Medulla oblongata (tissue), 1 donor: ENCODE data around the gene SORCS1.

Experiments
- DNase-seq: peaks from one replicate; pipeline ENCODE4 v3.0.0-alpha.2; 2015; ENCODE audit errors: extremely low spot score

The SORCS1 gene

DNA sequence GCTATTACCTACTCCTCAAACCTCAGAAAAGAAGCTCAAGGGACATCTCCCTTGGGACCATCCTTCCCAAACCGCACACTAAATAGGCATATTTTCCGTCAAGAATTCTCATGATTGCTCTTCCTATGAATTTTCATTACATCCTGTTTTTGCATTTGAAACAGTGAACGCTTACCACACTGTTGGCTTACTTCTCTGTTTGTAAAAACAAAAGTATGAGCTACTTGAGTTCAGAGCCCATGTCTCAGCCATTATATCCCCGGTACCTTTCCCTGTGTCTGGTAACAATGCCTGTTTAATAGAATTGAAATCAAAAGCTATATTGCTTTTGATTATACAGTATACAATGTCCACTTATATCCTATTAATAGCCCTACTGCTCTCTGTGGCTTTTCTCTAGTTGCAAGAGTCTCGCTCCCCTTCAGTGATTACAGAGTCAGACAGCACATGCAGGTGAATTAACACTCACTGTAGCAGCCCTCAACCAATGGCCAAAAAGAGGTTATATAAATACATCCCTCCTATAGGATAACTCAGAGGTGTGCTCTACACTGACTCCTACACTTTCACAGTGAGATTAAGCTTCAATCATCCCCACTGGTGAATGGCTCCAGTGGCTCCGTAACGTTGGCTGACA, 264.4 kb downstream of the SORCS1 start:
- DNase-seq = peak; percentile 7

DNA sequence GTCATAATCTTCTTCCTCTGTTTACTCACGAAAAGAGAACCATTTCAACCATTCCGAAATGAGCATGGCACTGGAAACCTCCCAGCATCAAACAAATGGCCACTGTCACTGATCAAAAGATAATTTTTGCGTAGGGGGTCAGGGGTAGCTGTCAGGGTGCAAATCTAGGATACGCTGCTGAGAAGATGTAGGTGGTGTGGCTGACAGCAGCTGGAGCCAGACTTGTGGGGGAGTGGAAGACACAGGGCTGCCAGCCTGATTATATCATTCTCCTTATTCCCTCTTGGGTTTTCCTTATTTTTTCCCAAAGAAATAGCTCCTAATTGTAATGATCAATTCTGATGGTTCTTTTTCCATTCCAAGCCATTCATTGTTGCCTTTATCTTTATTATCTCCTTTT, 266.1 kb downstream of the SORCS1 start:
- no peak for DNase-seq

DNA sequence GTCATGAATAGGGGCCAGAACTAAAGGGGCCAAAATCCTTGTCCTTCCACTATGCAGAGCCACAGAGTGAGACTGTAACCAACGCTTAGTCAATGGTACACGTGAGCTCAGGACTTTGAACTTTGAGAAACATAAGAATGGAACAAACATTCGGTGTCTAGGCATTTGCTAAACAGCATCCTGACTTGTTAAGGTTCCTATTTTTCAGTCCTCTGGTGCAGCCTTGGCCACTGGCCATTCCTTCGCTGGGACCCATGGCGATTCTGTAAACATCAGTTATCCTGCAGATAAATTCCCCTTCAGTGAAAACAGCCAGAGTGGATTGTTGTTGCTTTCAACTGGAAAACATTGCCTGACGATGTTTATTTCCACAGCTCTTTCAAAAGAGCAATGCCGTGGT, 266.8 kb downstream of the SORCS1 start:
- no peak for DNase-seq

DNA sequence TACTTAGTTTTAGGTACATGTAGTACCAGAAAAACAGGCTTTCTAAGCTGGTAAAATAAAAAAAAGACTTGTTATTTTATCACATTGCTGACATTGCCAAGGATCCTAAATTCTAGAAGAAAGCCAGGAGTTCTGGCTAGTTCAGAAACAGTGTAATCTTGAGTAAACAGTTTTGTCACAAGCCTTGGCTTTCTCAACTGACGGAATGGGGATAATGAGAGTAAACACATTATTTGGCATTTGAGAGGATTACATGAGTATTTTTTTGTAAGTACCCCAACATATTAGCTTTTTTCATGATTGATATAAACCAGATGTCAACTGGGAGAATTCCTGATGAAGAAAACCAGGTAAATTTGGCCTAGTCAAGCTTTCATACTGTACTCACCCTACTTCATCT, 269.8 kb downstream of the SORCS1 start:
- DNase-seq = no peak

DNA sequence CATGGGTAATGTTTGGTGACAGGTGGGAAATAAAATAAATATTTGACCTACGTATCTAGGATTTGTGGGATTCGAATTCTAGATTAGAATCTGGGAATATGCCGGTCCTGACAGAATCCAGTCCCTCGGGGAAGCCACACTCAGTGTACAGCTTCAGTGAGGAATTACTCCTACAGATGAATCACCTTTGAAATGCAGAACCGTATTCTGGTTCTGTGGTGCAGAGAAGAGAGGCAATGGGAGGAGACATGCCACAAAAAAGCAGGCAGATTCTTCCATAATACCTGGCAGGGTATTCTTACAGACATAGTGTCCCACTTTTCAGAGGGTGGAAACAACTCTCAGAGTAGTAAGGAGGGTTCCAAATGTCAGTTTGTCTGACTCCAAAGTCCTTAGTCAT, 286.9 kb downstream of the SORCS1 start:
- DNase-seq = no peak

DNA sequence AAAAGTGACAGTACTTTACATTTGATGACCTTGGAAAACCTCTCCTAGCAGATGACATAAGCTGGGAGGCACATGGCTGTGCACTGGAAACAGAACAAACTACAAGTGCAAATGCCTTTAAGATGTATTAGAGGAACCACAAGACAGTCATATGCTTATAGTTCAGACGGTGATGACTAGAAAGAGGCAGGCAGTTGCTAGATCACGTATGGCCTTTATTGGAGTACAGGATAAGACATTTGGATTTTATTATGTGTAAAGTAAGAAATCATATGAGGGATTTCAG, 290.0 kb downstream of the SORCS1 start:
- no peak for DNase-seq

DNA sequence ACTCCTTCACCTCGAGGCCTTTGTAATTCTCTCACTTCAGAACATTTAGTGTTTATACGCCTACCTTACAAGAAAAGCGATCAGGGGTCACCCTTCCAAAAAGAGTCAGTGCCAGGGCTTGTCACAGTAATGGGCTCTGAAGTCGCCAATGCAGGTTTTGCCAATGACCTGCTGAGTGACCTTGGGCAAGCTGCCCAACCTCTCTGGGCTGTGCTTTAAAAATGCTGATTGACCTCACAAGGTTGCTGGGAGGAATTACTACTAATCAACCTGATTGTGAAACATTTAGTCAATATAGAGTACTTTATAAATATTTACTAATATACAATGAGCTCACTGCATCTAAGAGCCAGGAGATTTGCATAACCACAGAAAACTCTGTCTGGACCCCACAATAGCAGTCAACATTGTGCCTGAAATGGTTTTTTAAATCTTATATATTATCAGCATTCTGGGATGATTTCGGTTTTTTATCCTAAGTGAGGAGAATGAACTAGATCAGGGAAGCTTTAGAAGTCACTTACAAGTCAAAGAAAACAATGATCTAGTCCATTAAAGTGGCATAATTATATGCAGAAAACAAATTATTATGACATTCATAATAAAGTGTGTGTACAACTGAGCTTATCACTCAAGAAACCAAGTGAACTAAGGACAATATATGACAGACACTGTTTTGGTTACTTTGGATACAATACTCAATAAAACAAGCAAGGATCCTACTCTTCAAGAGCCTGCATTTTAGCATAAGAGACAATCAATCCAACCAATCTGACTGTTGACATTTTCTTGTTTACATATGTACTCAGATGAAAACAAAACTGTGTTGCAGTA, 290.5 kb downstream of the SORCS1 start:
- no peak for DNase-seq

DNA sequence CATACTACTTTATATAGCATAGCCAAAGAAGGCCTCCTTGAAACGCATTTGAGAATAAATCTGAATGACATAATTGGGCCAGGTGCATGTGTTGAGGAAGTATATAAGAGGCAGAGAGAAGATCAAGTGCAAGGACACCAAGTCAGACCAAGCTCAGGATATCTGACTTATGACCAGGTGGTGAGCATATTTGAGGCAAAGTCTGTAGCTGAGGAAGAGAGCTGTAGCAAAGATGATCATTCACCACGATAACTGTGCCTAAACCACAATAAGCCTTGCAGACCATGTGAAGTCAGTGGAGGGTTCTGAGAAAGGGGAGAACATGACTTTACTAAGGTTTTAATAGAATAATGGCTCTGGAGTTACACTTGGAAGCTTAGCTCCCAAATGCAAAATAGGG, 292.3 kb downstream of the SORCS1 start:
- DNase-seq = no peak

DNA sequence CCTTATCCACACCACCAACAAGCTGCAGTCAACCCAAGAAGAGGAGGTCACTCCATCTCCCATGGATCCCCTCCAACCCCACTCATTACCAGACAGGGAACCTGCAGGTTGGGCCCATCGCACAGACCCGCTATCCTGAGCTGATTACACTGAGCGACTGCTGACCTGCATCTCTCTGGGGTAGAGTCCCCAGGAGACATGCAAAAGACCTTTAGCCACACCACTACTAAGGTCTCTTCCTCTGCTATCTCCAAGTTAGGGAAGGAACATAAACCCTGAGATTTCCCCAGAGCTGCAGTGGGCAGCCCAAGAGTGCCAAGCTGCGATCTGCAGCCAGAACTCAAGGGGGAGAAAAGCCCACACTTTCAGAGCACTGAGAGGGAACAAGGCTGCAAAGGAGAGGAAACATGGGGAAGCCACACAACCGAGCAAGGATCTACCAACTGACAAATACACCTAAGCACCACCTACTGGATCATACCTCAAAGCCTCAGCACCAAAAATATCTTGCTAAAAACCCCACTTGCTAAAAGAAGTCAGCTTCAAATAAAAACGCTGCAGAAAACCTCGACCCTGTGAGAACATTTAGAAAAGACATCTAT, 298.2 kb downstream of the SORCS1 start:
- no peak for DNase-seq

DNA sequence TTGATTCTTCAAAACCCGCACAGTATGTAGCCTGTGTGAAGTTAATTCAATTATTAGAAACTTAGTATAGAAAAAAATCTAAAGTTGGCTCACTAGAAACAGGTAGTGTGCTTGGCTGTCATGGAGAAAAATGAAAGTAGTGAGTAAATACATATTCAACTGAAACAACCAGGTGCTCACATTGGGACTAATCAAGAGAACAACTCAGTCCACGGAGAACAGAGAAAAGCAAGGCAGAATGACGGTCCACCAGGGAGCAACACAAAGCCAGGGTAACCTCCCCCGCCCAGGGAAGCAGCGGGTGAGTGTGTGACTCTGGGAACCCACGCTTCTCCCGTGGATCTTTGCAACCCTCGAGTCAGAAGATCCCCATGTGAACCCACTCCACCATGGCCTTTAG, 300.5 kb downstream of the SORCS1 start:
- DNase-seq = no peak

DNA sequence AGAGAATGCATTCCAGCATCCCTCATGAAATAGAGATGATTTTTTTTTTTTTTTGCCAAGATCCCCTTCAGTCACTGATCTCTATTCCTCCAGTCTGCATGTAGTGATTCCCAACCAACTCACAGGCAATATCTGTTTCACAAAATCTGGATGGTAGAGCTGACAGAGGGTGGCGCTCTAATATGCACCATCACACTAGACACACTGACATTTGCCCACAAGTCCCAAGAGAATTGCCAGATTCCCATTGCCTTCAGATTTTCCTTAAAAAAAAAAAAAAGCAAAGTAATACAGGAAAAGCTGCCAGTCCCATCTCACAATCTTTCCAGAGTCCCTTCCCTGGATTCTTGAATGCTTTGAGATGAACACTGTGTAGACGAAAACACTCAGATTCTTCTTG, 301.0 kb downstream of the SORCS1 start:
- no peak for DNase-seq

DNA sequence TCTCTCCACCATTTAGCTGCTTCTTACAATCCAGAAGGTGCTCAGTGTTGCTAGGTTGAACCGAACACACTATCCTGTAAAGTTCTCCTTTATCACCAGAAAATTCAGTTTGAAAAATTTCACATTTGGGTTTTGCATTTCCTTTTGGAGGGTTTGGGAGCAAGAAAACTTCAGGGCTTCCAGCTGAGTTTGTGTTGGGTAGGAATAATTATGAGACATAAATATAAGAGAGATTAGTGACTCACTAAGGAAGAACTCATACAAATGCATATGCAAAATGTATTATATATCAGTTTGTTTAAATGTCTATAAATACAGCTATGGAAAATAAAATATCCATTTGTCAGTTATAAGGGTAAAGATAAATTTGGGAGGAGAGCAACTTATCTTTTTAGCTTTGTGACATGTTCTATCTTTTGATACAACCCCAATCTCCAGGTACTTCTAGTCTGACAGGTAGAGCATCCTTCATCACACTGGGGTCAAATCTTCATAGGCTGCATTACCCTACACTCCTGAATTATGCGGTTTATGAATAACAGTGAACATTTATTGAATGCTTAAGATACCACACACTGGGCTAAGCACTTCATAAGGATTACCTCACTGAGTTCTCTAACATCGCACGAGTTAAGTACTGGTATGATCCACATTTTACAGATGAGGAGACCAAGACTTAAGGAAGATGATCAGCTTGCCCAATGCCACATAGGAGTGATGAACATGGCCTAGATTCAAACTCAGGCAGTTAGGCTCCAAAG, 304.4 kb downstream of the SORCS1 start:
- DNase-seq = no peak

DNA sequence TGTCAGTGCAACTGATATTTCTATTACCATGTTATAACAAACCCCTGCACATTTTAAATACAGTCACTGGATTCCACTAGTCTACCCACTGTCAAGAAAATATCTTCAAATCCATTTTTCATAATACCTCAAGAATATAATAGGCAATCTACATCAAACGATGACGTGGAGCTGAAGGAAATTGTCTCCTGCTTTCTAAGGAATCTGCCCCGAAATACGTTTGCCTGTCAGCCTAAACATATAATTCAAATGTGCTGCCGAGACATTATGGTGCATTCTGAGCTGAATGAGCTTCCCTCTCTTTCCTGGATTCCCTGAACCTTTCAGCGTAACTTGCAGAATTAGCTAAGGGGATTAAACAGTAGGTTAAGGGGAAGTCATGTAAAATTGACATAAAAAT, 306.8 kb downstream of the SORCS1 start:
- no peak for DNase-seq

DNA sequence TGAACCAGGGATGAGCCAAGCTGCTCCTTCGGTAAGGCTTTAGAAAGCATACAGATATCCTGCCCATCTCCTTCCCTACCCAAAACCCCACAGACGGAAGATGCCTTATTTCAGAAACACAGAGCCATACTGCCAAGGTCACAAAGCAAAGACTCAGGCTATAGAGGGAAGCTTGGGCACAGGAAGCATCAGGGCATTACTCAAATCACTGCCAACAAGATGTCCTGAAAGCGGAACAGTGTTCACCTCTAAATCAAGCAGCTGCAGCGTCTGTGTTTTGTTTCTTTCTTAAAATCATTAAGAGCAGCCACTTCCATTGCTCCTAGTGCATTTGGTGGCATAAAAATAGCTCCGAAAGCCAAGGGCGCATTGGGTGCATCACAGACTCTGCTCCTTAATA, 307.3 kb downstream of the SORCS1 start:
- DNase-seq = peak; percentile 19

DNA sequence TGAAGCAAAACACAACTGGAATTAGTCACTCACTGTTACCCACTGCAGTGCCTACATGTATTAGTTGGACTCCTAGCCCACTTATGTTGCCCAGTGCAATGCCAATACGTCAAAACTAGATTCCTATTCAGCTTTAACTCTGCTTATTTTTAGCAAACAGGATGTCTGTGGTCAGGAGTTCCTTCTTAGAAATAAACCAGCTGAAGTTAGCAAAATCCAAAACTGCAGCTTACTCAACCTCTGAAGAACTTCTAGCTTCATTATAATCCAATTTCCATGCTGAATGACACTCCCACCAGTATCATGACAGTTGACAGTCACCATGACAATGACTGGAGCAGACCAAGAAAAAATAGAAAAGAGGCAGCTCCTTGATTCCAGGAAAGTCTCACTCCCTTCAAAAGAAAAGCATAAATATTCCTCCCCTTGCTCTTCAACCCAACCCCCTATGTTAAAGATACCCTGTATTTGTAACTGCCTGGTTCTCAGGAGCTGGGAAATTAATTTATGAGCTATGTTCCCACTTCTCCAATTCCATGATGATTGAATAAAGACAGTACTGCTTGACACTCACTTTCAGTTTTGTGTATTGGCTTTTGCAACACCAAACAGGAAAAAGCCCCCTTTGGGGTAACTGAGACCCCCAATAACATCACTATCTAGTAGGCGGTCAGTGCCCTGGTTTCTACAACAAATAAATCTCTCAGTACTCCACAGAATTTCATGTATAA, 327.4 kb downstream of the SORCS1 start:
- peak; percentile 73 for DNase-seq

DNA sequence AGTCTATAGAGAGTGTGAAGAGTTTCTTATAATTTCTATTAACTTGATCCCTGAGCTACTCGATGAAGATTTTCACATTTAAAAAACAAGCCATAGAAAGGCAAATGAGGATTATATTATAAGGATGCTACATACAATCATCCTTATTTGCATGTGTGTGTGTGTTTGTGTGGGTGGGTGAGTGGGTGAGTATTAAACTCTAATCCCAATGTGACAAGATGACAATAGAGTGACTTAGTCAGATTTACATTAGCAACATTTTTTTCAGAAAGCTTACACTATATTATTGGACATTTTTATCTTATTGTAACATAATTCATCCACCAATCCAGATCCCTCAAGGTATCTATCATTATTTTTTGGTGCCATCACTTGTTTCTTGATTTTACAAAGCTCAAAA, 331.7 kb downstream of the SORCS1 start:
- no peak for DNase-seq

DNA sequence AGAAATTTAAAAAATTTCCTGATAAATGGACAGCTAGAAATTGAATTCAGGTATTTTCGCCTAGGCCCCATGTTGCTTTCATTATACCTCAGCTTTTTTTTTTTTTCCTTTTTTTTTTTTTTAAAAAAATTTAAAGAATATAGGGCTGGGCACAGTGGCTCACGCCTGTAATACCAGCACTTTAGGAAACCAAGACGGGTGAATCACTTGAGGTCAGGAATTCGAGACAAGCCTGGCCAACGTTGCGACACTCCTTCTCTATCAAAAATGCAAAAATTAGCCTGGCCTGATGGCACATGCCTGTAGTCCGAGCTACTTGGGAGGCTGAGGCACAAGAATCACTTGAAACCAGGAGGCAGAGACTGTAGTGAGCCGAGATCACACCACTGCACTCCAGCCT, 334.0 kb downstream of the SORCS1 start:
- DNase-seq = no peak

DNA sequence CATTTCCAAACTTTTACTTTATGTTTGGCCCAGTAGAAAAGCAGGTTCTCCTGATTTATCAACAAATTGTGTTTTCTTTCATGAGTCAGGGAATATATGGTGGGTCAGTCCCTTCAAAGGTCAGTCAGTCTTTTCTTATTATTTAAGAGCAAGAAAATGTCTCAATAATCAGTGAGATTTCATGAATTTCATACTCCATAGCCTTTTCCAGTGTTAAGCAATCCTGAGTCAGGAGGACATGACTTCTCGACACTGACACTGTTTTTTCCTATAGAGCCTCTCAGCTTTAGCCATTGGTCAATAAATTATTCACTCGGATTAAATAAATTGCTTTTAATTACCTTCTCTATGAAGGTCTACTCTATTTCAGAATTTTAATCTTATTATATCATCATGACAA, 334.5 kb downstream of the SORCS1 start:
- no peak for DNase-seq

DNA sequence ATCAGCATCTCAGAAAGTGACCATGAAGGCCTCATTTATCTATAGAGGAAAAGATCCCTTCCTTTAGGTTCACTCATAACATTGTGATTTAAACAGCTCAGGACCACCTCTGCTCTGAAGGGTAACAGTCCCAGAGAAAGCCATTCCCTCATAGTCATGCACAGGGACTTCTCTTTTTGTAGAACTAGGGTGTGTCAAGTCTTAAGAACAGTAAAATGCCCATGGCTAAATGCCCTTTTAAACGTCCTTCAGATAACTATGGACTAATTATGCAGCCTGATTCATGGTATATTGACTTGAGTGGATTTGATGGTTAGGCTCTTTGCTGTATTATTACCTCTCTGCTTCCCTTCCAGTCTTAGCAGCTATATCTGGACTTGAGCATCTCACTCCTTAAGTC, 337.8 kb downstream of the SORCS1 start:
- DNase-seq = no peak

DNA sequence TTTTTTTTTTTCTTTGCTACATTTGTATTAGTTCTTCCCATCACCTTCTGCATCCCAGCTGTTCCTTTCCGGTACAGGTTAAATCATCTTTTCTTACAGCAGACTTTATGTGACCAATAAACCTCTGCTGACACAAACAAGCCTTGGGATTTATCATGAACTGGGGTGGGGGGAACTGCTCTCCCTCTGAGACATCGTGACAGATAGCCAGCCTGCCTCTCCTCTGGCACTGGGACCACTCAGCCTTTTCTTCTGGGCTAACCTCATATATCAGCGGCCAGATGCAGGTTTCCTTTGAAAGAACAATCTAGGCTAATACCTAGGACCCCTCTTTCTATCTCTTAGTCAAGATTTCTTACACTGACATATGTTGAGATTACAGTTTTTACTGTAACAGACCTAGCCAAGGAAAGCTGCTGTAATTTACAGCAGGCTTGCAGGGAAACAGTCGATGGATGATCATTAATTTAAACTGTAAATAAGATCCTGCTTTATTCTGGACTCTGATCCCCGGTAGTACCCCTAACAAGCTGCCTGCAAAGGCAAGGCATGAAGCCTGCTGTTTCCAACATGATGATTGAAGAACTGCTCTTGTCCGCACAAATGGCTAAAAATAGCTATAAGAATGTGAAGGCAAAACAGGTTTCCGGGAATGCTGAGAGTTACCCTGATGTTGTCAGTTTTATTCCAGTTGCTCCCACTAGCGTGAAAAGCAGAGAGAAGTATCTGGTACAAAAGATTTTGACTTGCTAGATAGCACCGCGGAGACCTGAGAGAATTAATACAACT, 338.7 kb downstream of the SORCS1 start:
- no peak for DNase-seq

DNA sequence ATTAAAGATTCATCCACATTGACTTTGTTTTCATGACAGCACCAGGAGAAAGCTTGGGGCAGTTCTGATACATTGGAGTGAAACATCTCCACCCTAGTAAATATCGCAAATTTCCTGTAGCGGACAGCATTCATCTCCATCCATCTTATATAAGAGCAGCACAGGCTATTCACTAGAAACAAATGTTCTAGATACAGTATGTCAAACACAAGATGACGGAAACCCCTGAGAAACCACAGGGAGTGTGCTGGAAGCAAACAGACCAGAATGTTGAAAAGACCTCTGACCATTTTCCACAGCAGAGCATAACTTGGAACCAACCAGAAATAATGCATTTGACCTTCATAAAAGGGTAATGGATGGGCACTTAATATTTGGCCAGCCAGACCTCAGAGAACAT, 343.9 kb downstream of the SORCS1 start:
- DNase-seq = no peak
